22Rv1 (cell line): ENCODE measurements around the gene ZSWIM7.

ENCODE experiments used
- H3K27ac ChIP-seq: fragments of 450-650 bp; 2 replicates; pipeline ENCODE4 v1.5.1; 2017
- ZFX ChIP-seq: fragments of 450-650 bp; IDR thresholded peaks from 2 replicates; pipeline ENCODE4 v1.6.1; 2017; ENCODE audit warnings: antibody characterized with exemption, borderline replicate concordance
- TF ChIP-seq, protein P1 (sequence below): fragments of 450-650 bp; IDR thresholded peaks from 2 replicates; pipeline ENCODE4 v1.5.1; 2017; ENCODE audit warnings: mild to moderate bottlenecking

Gene ZSWIM7

DNA sequence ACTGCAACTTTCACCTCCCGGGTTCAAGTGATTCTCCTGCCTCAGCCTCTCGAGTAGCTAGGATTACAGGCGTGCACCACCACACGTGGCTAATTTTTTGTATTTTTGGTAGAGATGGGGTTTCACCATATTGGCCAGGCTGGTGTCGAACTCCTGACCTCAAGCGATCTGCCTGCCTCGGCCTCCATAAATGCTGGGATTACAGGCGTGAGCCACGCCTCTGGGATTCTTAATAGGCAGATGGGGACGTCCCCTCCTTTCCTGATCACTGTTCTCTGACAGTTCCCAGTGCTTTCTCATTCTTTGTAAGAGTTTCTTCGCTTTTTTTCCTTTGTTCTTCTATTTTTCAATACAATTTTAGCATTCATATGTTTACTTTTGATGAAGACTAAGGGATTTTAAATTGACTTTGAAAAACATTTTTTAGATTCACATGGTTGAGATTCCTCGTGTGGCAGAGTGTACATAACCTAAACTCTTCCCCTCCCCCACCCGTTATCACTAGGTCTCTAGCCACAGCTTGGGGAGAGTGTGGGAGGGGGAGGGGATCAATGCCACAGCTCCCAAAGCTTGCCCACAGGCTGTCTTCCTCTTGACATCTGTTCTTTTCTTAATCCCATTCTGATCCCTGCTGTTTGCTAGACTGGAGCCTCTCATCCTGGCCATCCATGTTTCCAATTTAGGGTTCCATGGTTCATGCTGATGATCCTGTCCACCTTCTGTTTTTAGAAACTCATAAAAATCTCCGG is 43.5 kb downstream of the ZSWIM7 start:
- TF ChIP-seq, protein P1, sequence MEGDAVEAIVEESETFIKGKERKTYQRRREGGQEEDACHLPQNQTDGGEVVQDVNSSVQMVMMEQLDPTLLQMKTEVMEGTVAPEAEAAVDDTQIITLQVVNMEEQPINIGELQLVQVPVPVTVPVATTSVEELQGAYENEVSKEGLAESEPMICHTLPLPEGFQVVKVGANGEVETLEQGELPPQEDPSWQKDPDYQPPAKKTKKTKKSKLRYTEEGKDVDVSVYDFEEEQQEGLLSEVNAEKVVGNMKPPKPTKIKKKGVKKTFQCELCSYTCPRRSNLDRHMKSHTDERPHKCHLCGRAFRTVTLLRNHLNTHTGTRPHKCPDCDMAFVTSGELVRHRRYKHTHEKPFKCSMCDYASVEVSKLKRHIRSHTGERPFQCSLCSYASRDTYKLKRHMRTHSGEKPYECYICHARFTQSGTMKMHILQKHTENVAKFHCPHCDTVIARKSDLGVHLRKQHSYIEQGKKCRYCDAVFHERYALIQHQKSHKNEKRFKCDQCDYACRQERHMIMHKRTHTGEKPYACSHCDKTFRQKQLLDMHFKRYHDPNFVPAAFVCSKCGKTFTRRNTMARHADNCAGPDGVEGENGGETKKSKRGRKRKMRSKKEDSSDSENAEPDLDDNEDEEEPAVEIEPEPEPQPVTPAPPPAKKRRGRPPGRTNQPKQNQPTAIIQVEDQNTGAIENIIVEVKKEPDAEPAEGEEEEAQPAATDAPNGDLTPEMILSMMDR: no peak
- no peak for TF ChIP-seq ZFX
- no peak overlapping the region for H3K27ac ChIP-seq

DNA sequence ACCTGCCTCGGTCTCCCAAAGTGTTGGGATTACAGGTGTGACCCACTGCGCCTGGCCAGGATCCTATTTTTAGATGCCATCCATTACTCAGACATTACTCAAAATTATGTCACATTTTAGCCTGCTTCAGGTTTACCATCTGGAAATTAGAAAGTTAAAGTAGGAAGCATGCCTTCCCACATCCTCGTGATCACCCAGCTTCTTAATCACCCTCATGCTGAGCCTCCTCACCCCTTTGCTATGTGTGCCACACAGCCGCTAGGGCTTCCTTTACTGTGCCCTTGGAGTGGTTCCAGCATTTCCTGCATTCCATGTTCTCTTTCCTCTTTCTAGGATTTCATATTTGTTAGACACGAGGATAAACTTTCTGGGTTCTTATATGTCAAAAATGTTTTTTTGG is 45.3 kb downstream of the ZSWIM7 start:
- TF ChIP-seq ZFX: no peak
- TF ChIP-seq, protein P1: no peak
- H3K27ac ChIP-seq: no peak overlapping the region

DNA sequence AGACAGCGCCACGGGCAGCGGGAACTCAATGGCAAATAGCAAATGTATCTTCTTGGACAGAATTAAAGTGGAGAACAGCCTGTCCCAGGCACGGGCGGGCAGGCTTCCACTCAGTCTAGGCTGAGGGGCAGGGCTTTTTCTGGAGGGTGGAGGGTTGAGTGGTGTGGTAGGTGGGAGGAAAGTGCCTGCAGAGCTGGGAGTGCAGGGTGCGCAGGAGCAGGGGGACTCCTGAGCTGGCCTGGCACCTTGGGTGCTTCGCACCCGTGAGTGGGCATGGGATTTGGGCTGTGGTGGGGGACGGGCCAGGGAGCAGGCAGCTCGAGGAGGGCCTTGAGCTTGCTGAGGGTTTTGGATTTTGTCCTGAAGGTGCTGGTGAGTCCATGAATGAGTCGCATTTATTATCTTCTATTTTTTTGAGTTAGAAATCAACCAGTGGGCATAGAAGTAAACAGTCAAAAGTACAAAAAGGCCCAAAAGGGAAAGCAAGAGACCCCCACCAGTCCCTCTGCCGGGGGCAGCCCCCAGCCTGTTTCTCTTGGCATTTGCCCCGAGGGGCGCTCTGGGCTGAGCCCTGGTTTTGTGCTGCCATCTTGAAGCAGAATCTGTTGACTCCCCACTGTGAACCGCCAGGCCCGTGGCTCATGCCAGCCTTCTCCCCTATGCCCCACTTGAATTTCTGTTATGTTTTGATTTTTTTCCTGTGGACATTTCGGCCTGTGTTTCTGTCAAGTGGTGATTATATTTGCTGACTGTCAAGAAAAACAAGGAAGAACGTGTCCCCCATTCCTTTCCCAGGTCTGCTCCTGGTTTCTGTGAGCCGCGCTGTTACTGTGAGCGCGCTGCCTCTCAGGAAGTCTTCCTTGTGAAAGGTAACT is 46.4 kb downstream of the ZSWIM7 start:
- no peak overlapping the region for H3K27ac ChIP-seq
- TF ChIP-seq, protein P1: no peak
- TF ChIP-seq ZFX: no peak

DNA sequence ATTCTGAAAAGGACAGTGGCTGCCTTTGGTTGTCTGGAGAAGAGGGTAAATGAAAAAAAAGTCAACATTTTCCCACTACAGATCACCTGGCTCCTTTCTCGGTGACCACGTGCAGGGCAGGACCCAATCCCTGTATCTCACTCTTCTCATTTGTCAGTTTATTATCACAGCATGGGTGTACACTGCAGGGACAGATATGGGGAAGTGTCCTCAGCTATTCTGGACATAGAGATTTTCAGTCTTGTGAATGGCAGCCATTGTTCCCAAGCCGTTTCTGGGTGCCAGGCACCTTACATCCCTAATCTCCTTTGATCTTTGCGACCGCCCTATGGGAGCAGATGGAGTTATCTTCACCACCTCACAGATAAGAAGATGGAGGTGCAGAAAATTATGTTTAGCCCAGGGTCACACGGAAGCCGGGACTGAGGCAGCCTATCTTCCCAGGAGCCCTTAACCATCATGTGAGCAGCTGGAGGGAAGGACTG is 47.4 kb downstream of the ZSWIM7 start:
- H3K27ac ChIP-seq: no peak overlapping the region
- no peak for TF ChIP-seq ZFX
- TF ChIP-seq, protein P1: no peak

DNA sequence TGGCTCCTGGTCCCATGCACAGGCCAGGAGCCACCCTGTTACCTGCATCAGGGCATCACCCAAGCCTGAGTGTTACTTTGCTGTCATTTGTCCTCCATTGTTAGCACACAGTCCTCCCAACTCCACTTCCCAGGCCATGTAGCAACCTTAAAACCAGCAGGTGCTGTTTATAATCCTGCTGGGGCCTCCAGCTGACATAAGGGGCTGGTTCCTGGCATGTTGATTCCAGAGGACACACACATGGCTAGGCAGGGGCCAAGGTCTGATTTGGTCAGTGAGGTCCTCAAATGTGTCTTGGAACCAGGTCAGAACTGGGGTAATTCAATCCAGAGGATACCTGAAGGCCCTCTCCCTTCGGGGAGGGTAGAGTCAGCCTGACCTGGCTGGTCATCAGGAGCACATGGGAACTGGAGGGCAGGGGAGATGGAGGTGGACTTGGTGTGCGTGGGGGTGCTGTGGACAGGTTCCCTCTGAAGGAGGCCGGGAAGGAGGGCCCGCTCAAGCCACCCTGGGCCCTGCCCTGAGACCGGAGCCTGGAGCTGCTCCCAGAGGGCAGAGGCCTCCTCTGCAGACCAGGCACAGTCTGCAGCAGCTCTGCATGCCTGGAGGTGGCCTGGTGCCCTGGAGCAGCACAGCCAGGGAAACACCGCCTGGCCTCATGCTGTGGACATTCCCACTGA is 48.0 kb downstream of the ZSWIM7 start:
- TF ChIP-seq ZFX: no peak
- TF ChIP-seq, protein P1: no peak
- no peak overlapping the region for H3K27ac ChIP-seq

DNA sequence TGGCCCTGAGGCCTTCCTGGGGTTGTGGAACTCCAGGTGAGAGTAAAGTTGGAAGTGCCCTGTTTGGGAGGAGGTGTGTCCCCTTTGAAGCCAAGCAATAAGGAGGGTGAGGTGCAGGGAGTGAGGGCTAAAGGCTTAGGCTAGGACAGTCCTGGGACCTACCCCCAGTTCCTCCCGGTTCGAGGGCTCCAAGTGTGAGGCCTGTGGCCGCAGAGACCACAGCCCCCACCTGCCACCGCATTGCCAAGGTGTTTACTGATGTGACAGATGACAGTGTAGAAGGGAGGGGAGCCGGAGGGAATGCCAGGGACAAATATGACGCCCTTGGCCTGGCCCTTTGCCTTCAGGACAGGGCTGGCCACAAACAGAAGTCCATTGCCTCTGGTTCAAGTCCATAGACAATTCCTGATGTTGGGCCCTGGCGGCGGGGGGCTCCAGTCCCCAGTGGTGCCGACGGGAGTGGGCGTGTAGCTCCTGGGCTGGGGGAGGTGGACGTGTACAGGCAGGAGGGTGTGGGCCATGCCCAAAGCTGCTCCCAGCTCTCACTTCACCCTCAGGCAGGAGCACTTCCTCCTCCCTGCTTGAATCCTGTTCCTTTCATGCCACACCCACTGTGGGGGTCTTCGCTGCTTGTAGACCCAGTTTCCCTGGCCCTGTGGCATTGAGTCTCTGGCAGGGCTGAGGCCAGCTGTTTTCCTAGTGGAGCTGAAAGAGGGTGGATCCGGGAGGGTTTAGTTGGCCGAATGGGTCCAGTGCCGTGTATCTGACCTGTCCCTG is 51.3 kb downstream of the ZSWIM7 start:
- H3K27ac ChIP-seq: no peak overlapping the region

More for the DNA sequence above, 51.3 kb downstream of the ZSWIM7 start:
- TF ChIP-seq, protein P1: no peak
- TF ChIP-seq ZFX: no peak
